ENCODE results near the gene CDH23. TPM values are rescaled to one million over a fixed set of nuclear protein-coding genes. Genes with fewer than 3 reads are reported as not detected.
"Not testable (repeated sequence)": the region's sequence is repeated elsewhere in the genome, so short reads cannot be mapped to it uniquely, and the experiment has no call there.

Gene CDH23
- total RNA-seq, 1 donor from 2014 or later, result not detected

GRCh38 chr10:71848325-71849275, 451.9 kb downstream of the CDH23 start:
- peaks cover 50% of the 10 kb centered on the region for H3K4me1 Mint-ChIP-seq (ENCODE audit: low read depth)
- peak overlapping the region; percentile 83 for H3K27ac Mint-ChIP-seq (ENCODE audit: unreplicated experiment)
- peaks cover 1% of the 10 kb centered on the region for H3K36me3 Mint-ChIP-seq (ENCODE audit: low read depth)
- peak overlapping the region; percentile 94 for H3K4me3 Mint-ChIP-seq (ENCODE audit: unreplicated experiment)
- no peaks in the 10 kb centered on the region for H3K27me3 Mint-ChIP-seq (ENCODE audit: low read depth)
- H3K9me3 Mint-ChIP-seq (ENCODE audit: low read depth), result no peaks in the 10 kb centered on the region
- TF ChIP-seq CTCF (IDR thresholded peaks at IDR 0.05), result no peak
- no peak for DNase-seq (ENCODE audit: low spot score)

- Mint-ChIP-seq H3K27ac (ENCODE audit: unreplicated experiment) (peak overlapping the region; percentile 8), H3K4me1 (ENCODE audit: low read depth) (peaks cover 53% of the 10 kb centered on the region), H3K4me3 (ENCODE audit: unreplicated experiment) (peak overlapping the region; percentile 94), H3K36me3 (ENCODE audit: low read depth) (peaks cover 1% of the 10 kb centered on the region), H3K9me3 (ENCODE audit: low read depth) (no peaks in the 10 kb centered on the region), H3K27me3 (ENCODE audit: low read depth) (no peaks in the 10 kb centered on the region)
- peak; percentile 24 for DNase-seq (ENCODE audit: low spot score)
- TF ChIP-seq CTCF (IDR thresholded peaks at IDR 0.05), result no peak
Measured at GRCh38 chr10:71849461-71849908, 452.8 kb downstream of the CDH23 start.

- H3K36me3 Mint-ChIP-seq (ENCODE audit: low read depth), result peaks cover 1% of the 10 kb centered on the region
- no peak for TF ChIP-seq CTCF (IDR thresholded peaks at IDR 0.05)
- DNase-seq (ENCODE audit: low spot score), result peak; percentile 4
- H3K4me1 Mint-ChIP-seq (ENCODE audit: low read depth), result peaks cover 53% of the 10 kb centered on the region
- H3K27me3 Mint-ChIP-seq (ENCODE audit: low read depth), result no peaks in the 10 kb centered on the region
- H3K9me3 Mint-ChIP-seq (ENCODE audit: low read depth), result no peaks in the 10 kb centered on the region
- peak overlapping the region; percentile 94 for H3K4me3 Mint-ChIP-seq (ENCODE audit: unreplicated experiment)
- H3K27ac Mint-ChIP-seq (ENCODE audit: unreplicated experiment), result peak overlapping the region; percentile 85
Measured at GRCh38 chr10:71850021-71850742, 453.5 kb downstream of the CDH23 start.

GRCh38 chr10:71850743-71851464, 454.2 kb downstream of the CDH23 start, which contains the start of gene PSAP:
TSS of gene PSAP (minus strand) at chr10:71851251. CDS start at chr10:71851221, 30 bp downstream.
- Mint-ChIP-seq H3K27me3 (ENCODE audit: low read depth) (no peaks in the 10 kb centered on the region), H3K27ac (ENCODE audit: unreplicated experiment) (peak within 1 kb of the TSS; percentile 85), H3K4me3 (ENCODE audit: unreplicated experiment) (peak within 1 kb of the TSS; percentile 94), H3K9me3 (ENCODE audit: low read depth) (no peaks in the 10 kb centered on the region), H3K4me1 (ENCODE audit: low read depth) (peaks cover 50% of the 10 kb centered on the region), H3K36me3 (ENCODE audit: low read depth) (peaks cover 1% of the 10 kb centered on the region)
- DNase-seq (ENCODE audit: low spot score), result peak; percentile 99
- peak; percentile 14 for TF ChIP-seq CTCF (IDR thresholded peaks at IDR 0.05)

- H3K4me1 Mint-ChIP-seq (ENCODE audit: low read depth), result peaks cover 49% of the 10 kb centered on the region
- not testable (repeated sequence) for H3K36me3 Mint-ChIP-seq (ENCODE audit: low read depth); H3K9me3 Mint-ChIP-seq (ENCODE audit: low read depth); H3K27me3 Mint-ChIP-seq (ENCODE audit: low read depth)
- H3K4me3 Mint-ChIP-seq (ENCODE audit: unreplicated experiment), result peak overlapping the region; percentile 94
- DNase-seq (ENCODE audit: low spot score), result peak; percentile 56
- H3K27ac Mint-ChIP-seq (ENCODE audit: unreplicated experiment), result peak overlapping the region; percentile 85
Measured at GRCh38 chr10:71851465-71852095, 454.9 kb downstream of the CDH23 start.
